ENCODE results near the gene MRPL48. TPM values are rescaled to one million over a fixed set of nuclear protein-coding genes. Genes with fewer than 3 reads are reported as not detected.

MRPL48 gene
- polyA plus RNA-seq, 2 donors = 26.2 to 31.3 TPM

DNA sequence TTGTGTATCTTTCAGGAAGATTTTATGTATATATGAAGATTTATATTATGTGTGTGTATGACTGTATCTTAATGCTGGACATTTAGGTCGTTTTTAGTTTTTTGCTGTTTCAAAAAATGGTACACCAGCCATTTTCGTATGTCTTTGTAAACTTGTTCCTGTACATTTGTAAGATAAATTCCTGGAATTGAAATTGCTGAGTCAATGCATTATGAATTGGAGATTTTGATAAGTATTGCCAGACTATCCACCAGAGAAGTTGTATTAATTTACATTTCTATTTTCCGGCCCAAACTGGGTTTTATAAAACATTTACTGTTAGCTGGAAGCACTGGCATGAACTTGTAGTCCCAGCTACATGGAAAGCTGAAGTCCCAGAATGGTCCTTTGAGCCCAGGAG lies 24.6 kb downstream of the MRPL48 start:
- H3K9me3 ChIP-seq (ENCODE audit: control insufficient read depth in 2 of 2, insufficient read depth in 1 of 2, low read depth in 1 of 2, low read length in 1 of 2) = no peaks in the 10 kb centered on the region
- H3K27me3 ChIP-seq (ENCODE audit: control insufficient read depth in 1 of 2, insufficient read depth in 2 of 2, low read length in 2 of 2) = no peaks in the 10 kb centered on the region
- no peak overlapping the region for H3K4me3 ChIP-seq (ENCODE audit: low read depth in 1 of 2, low read length in 2 of 2)
- no peaks in the 10 kb centered on the region for H3K4me1 ChIP-seq (ENCODE audit: control insufficient read depth in 2 of 2, insufficient read depth in 2 of 2, low read length in 1 of 2)
- no peak overlapping the region for H3K27ac ChIP-seq (ENCODE audit: low read depth in 2 of 2, low read length in 1 of 2)
- WGBS, 2 donors = 89 to 94% methylated on average over 3 of the region's 3 CpGs
- H3K36me3 ChIP-seq (ENCODE audit: control insufficient read depth in 2 of 2, insufficient read depth in 2 of 2, low read length in 1 of 2) = no peaks in the 10 kb centered on the region

DNA sequence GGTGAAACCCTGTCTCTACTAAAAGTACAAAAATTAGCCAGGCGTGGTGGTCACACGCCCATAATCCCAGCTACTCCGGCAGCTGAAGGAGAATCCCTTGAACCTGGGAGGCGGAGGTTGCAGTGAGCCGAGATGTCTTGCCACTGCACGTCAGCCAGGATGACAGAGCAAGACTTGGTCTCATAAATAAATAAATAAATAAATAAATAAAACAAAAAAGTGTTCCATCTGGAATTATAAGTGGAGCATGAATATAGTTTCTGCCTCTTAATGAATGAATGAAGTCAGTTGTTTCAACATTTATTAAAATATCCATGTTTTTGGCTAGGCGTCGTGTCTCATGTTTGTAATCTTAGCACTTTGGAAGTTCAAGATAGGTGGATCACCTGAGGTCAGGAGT lies 27.1 kb downstream of the MRPL48 start:
- Histone ChIP-seq H3K4me3 (ENCODE audit: low read depth in 1 of 2, low read length in 2 of 2) (no peak overlapping the region), H3K9me3 (ENCODE audit: control insufficient read depth in 2 of 2, insufficient read depth in 1 of 2, low read depth in 1 of 2, low read length in 1 of 2) (no peaks in the 10 kb centered on the region), H3K36me3 (ENCODE audit: control insufficient read depth in 2 of 2, insufficient read depth in 2 of 2, low read length in 1 of 2) (no peaks in the 10 kb centered on the region), H3K27ac (ENCODE audit: low read depth in 2 of 2, low read length in 1 of 2) (no peak overlapping the region), H3K4me1 (ENCODE audit: control insufficient read depth in 2 of 2, insufficient read depth in 2 of 2, low read length in 1 of 2) (no peaks in the 10 kb centered on the region), H3K27me3 (ENCODE audit: control insufficient read depth in 1 of 2, insufficient read depth in 2 of 2, low read length in 2 of 2) (no peaks in the 10 kb centered on the region)
- 96% methylated on average over 8 of the region's 8 CpGs for WGBS, 2 donors

GRCh38 chr11:73818846-73819245 lies 31.2 kb downstream of the MRPL48 start:
- H3K36me3 ChIP-seq (ENCODE audit: control insufficient read depth in 2 of 2, insufficient read depth in 2 of 2, low read length in 1 of 2) = no peaks in the 10 kb centered on the region

GRCh38 chr11:73830261-73830660 lies 42.6 kb downstream of the MRPL48 start:
- H3K4me3 ChIP-seq (ENCODE audit: low read depth in 1 of 2, low read length in 2 of 2) = no peak overlapping the region
- H3K36me3 ChIP-seq (ENCODE audit: control insufficient read depth in 2 of 2, insufficient read depth in 2 of 2, low read length in 1 of 2) = peaks cover 2 to 3% of the 10 kb centered on the region in 2 donors
- no peak overlapping the region for H3K27ac ChIP-seq (ENCODE audit: low read depth in 2 of 2, low read length in 1 of 2)
- WGBS, 2 donors = 81% methylated on average over 1 of the region's 1 CpG
- H3K9me3 ChIP-seq (ENCODE audit: control insufficient read depth in 2 of 2, insufficient read depth in 1 of 2, low read depth in 1 of 2, low read length in 1 of 2) = no peaks in the 10 kb centered on the region
- no peaks in the 10 kb centered on the region for H3K27me3 ChIP-seq (ENCODE audit: control insufficient read depth in 1 of 2, insufficient read depth in 2 of 2, low read length in 2 of 2)
- H3K4me1 ChIP-seq (ENCODE audit: control insufficient read depth in 2 of 2, insufficient read depth in 2 of 2, low read length in 1 of 2) = no peaks in the 10 kb centered on the region

More at GRCh38 chr11:73818846-73819245, 31.2 kb downstream of the MRPL48 start:
- no peaks in the 10 kb centered on the region for H3K27me3 ChIP-seq (ENCODE audit: control insufficient read depth in 1 of 2, insufficient read depth in 2 of 2, low read length in 2 of 2)
- no peaks in the 10 kb centered on the region for H3K4me1 ChIP-seq (ENCODE audit: control insufficient read depth in 2 of 2, insufficient read depth in 2 of 2, low read length in 1 of 2)
- no peak overlapping the region for H3K27ac ChIP-seq (ENCODE audit: low read depth in 2 of 2, low read length in 1 of 2)
- no peak overlapping the region for H3K4me3 ChIP-seq (ENCODE audit: low read depth in 1 of 2, low read length in 2 of 2)
- no peaks in the 10 kb centered on the region for H3K9me3 ChIP-seq (ENCODE audit: control insufficient read depth in 2 of 2, insufficient read depth in 1 of 2, low read depth in 1 of 2, low read length in 1 of 2)

DNA sequence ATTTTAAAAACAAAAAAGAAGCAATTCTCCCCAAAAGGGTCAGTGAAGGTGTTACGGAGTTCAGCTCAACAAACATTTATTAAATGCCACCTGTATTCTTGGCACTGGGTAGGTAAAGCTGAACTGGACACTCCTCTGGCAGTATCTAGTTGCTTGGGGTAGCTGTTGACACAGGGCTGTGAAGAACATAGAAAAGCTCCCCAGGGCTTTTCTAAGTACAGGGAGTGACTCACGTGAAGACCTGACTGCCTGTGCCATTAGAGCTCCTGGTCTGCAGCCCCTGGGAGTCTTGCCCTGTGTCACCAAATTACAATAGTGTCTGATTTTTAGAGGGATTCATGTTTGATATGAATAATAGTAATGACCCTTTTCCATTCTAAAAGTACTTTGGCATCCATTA lies 45.4 kb downstream of the MRPL48 start:
- 79 to 86% methylated on average over 2 of the region's 2 CpGs for WGBS, 2 donors
- Histone ChIP-seq H3K9me3 (ENCODE audit: control insufficient read depth in 2 of 2, insufficient read depth in 1 of 2, low read depth in 1 of 2, low read length in 1 of 2) (no peaks in the 10 kb centered on the region), H3K36me3 (ENCODE audit: control insufficient read depth in 2 of 2, insufficient read depth in 2 of 2, low read length in 1 of 2) (peaks cover 0 to 2% of the 10 kb centered on the region in 2 donors), H3K27me3 (ENCODE audit: control insufficient read depth in 1 of 2, insufficient read depth in 2 of 2, low read length in 2 of 2) (no peaks in the 10 kb centered on the region), H3K27ac (ENCODE audit: low read depth in 2 of 2, low read length in 1 of 2) (no peak overlapping the region), H3K4me1 (ENCODE audit: control insufficient read depth in 2 of 2, insufficient read depth in 2 of 2, low read length in 1 of 2) (no peaks in the 10 kb centered on the region), H3K4me3 (ENCODE audit: low read depth in 1 of 2, low read length in 2 of 2) (no peak overlapping the region)

DNA sequence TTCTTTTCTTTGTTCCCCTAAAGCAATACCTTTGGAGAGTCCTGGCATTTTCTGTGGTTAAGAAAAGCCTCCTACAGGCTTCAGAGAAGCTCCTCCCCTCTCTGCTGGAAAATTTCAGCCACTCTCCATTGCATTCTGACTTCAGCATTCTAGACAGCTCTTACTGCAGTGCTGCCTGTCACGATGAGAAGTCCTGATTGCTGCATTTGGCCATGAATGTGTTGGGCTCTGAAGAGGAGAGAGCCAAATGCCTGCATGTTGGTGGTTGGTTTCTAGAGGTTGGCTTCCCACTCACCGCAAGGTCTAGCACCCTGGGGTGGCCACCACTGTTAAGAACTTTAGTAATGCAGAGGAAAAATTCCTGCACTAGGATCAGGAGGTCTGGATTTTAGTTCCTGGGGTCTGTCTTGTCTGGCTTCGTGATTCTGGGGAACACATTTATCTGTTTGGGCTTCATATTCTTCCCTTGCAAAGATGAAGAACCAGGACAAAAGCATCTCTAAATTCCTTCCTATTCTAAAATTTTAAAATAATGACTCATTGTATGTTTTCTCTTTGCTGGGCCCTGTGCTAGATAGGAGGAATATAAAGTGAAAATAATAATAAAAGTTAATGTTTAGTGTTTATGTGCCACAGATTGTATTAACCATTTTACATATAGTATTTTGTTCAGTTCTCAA lies 50.9 kb downstream of the MRPL48 start:
- Histone ChIP-seq H3K9me3 (ENCODE audit: control insufficient read depth in 2 of 2, insufficient read depth in 1 of 2, low read depth in 1 of 2, low read length in 1 of 2) (no peaks in the 10 kb centered on the region), H3K36me3 (ENCODE audit: control insufficient read depth in 2 of 2, insufficient read depth in 2 of 2, low read length in 1 of 2) (peaks cover 0 to 3% of the 10 kb centered on the region in 2 donors), H3K27ac (ENCODE audit: low read depth in 2 of 2, low read length in 1 of 2) (no peak overlapping the region), H3K4me3 (ENCODE audit: low read depth in 1 of 2, low read length in 2 of 2) (no peak overlapping the region), H3K4me1 (ENCODE audit: control insufficient read depth in 2 of 2, insufficient read depth in 2 of 2, low read length in 1 of 2) (no peaks in the 10 kb centered on the region), H3K27me3 (ENCODE audit: control insufficient read depth in 1 of 2, insufficient read depth in 2 of 2, low read length in 2 of 2) (no peaks in the 10 kb centered on the region)
- 79 to 83% methylated on average over 3 of the region's 3 CpGs for WGBS, 2 donors

GRCh38 chr11:73839123-73839457 lies 51.4 kb downstream of the MRPL48 start:
- Histone ChIP-seq H3K27me3 (ENCODE audit: control insufficient read depth in 1 of 2, insufficient read depth in 2 of 2, low read length in 2 of 2) (no peaks in the 10 kb centered on the region), H3K4me1 (ENCODE audit: control insufficient read depth in 2 of 2, insufficient read depth in 2 of 2, low read length in 1 of 2) (no peaks in the 10 kb centered on the region), H3K27ac (ENCODE audit: low read depth in 2 of 2, low read length in 1 of 2) (no peak overlapping the region), H3K9me3 (ENCODE audit: control insufficient read depth in 2 of 2, insufficient read depth in 1 of 2, low read depth in 1 of 2, low read length in 1 of 2) (no peaks in the 10 kb centered on the region), H3K36me3 (ENCODE audit: control insufficient read depth in 2 of 2, insufficient read depth in 2 of 2, low read length in 1 of 2) (peaks cover 0 to 3% of the 10 kb centered on the region in 2 donors), H3K4me3 (ENCODE audit: low read depth in 1 of 2, low read length in 2 of 2) (no peak overlapping the region)

GRCh38 chr11:73851046-73851764 lies 63.5 kb downstream of the MRPL48 start:
- Histone ChIP-seq H3K4me1 (ENCODE audit: control insufficient read depth in 2 of 2, insufficient read depth in 2 of 2, low read length in 1 of 2) (no peaks in the 10 kb centered on the region), H3K27me3 (ENCODE audit: control insufficient read depth in 1 of 2, insufficient read depth in 2 of 2, low read length in 2 of 2) (no peaks in the 10 kb centered on the region), H3K27ac (ENCODE audit: low read depth in 2 of 2, low read length in 1 of 2) (no peak overlapping the region), H3K9me3 (ENCODE audit: control insufficient read depth in 2 of 2, insufficient read depth in 1 of 2, low read depth in 1 of 2, low read length in 1 of 2) (no peaks in the 10 kb centered on the region), H3K36me3 (ENCODE audit: control insufficient read depth in 2 of 2, insufficient read depth in 2 of 2, low read length in 1 of 2) (no peaks in the 10 kb centered on the region), H3K4me3 (ENCODE audit: low read depth in 1 of 2, low read length in 2 of 2) (no peak overlapping the region)
- WGBS, 2 donors = 97 to 98% methylated on average over 3 of the region's 3 CpGs

DNA sequence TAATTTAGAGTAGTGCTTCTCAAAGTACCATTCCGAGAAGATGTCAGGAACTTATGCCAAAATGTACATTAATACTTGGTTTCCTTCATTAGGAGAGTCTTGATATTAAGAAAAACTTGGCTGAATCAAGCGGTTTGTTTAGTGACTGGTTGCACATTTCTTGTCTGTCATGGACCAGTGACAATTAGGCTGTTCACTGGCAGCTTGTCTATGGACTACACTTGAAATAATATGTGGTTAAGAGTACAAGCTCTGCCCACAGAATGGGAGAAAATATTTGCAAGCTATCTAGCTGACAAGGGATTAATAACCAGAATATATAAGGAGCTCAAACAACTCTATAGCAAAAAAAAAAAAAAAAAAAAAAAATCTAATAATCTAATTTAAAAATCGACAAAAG lies 64.4 kb downstream of the MRPL48 start:
- Histone ChIP-seq H3K4me1 (ENCODE audit: control insufficient read depth in 2 of 2, insufficient read depth in 2 of 2, low read length in 1 of 2) (no peaks in the 10 kb centered on the region), H3K27ac (ENCODE audit: low read depth in 2 of 2, low read length in 1 of 2) (no peak overlapping the region), H3K4me3 (ENCODE audit: low read depth in 1 of 2, low read length in 2 of 2) (no peak overlapping the region), H3K27me3 (ENCODE audit: control insufficient read depth in 1 of 2, insufficient read depth in 2 of 2, low read length in 2 of 2) (no peaks in the 10 kb centered on the region), H3K9me3 (ENCODE audit: control insufficient read depth in 2 of 2, insufficient read depth in 1 of 2, low read depth in 1 of 2, low read length in 1 of 2) (no peaks in the 10 kb centered on the region), H3K36me3 (ENCODE audit: control insufficient read depth in 2 of 2, insufficient read depth in 2 of 2, low read length in 1 of 2) (no peaks in the 10 kb centered on the region)
- 85 to 86% methylated on average over 3 of the region's 3 CpGs for WGBS, 2 donors

DNA sequence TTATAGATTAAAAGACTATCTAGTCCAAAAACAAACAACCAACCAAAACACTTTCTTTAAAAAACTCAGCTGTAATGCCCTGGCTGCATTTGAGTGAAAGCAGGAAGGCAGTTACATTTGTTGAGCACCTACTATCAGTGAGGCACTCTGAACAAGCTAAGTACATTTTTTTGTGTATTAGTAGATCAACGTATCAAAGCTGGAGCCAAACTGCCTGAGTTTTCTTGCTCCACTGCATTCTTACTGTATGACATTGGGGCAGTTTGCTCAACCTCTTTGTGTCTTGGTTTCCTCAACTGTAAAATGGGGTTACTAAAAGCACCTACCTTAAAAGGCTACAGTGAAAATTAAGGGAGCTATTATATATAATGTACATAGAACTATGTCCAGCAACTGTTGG lies 67.0 kb downstream of the MRPL48 start:
- Histone ChIP-seq H3K9me3 (ENCODE audit: control insufficient read depth in 2 of 2, insufficient read depth in 1 of 2, low read depth in 1 of 2, low read length in 1 of 2) (no peaks in the 10 kb centered on the region), H3K4me1 (ENCODE audit: control insufficient read depth in 2 of 2, insufficient read depth in 2 of 2, low read length in 1 of 2) (no peaks in the 10 kb centered on the region), H3K27me3 (ENCODE audit: control insufficient read depth in 1 of 2, insufficient read depth in 2 of 2, low read length in 2 of 2) (no peaks in the 10 kb centered on the region), H3K4me3 (ENCODE audit: low read depth in 1 of 2, low read length in 2 of 2) (no peak overlapping the region), H3K36me3 (ENCODE audit: control insufficient read depth in 2 of 2, insufficient read depth in 2 of 2, low read length in 1 of 2) (no peaks in the 10 kb centered on the region), H3K27ac (ENCODE audit: low read depth in 2 of 2, low read length in 1 of 2) (no peak overlapping the region)
- WGBS, 2 donors = 68 to 72% methylated on average over 1 of the region's 1 CpG

Measured in esophagus (tissue), 2 donors.